Spleen (tissue), 11 donors: ENCODE data around the gene DEUP1. TPM values are rescaled to one million over a fixed set of nuclear protein-coding genes. Genes with fewer than 3 reads are reported as not detected.
"Not testable (repeated sequence)": the region's sequence is repeated elsewhere in the genome, so short reads cannot be mapped to it uniquely, and the experiment has no call there.

Experiments used
- DNase-seq: peaks from one replicate; pipeline ENCODE4 v3.0.0-alpha.2; 2020
- H3K27ac ChIP-seq, 8 donors: fragments of 200-600 bp; sonication (generic) in 7 of 8; 1 replicate in 4 of 8; 2 replicates in 4 of 8; pipeline versions ENCODE4 v1.5.0 to v1.8.0; 2016 to 2021; ENCODE audit warnings: inconsistent platforms in 4 of 8, mild to moderate bottlenecking in 4 of 8, moderate library complexity in 1 of 8
- H3K27me3 ChIP-seq, 7 donors: fragments of 200-600 bp; sonication (generic) in 6 of 7; replicated peaks in 1 of 7; 1 replicate in 4 of 7; 2 replicates in 3 of 7; pipeline versions ENCODE4 v1.5.0 to v1.8.0; 2016 to 2021; ENCODE audit warnings: inconsistent platforms in 3 of 7, mild to moderate bottlenecking in 1 of 7
- H3K36me3 ChIP-seq, 6 donors: fragments of 200-600 bp; sonication (generic) in 5 of 6; 1 replicate in 4 of 6; 2 replicates in 2 of 6; pipeline versions ENCODE4 v1.5.0 to v1.8.0; 2016 to 2021; ENCODE audit warnings: inconsistent platforms in 2 of 6
- H3K4me1 ChIP-seq, 6 donors: fragments of 200-600 bp; sonication (generic) in 5 of 6; 1 replicate in 3 of 6; 2 replicates in 3 of 6; pipeline versions ENCODE4 v1.5.0 to v1.8.0; 2016 to 2021; ENCODE audit warnings: inconsistent platforms in 3 of 6
- H3K4me3 ChIP-seq, 8 donors: fragments of 200-600 bp; sonication (generic) in 7 of 8; 1 replicate in 4 of 8; 2 replicates in 4 of 8; pipeline versions ENCODE4 v1.5.0 to v1.8.0; 2016 to 2021; ENCODE audit warnings: inconsistent platforms in 4 of 8, mild to moderate bottlenecking in 4 of 8, moderate library complexity in 2 of 8
- H3K9me3 ChIP-seq, 8 donors: fragments of 200-600 bp; sonication (generic) in 7 of 8; 1 replicate in 4 of 8; 2 replicates in 4 of 8; pipeline versions ENCODE4 v1.5.0 to v1.8.0; 2016 to 2021; ENCODE audit warnings: inconsistent platforms in 4 of 8
- POLR2A ChIP-seq, 3 donors: fragments of 450-650 bp; IDR thresholded peaks; one replicate each; pipeline ENCODE4 v1.5.1; 2017; ENCODE audit warnings: antibody characterized with exemption in 3 of 3, mild to moderate bottlenecking in 1 of 3
- POLR2AphosphoS5 ChIP-seq, 3 donors: sonication (generic); formaldehyde crosslinking; IDR thresholded peaks; one replicate each; pipeline ENCODE4 v1.5.1; 2017; ENCODE audit warnings: antibody characterized with exemption in 3 of 3
- WGBS, 5 donors: extraction: QIAGEN DNeasy Blood & Tissue Kit in 3 of 5; methylation state at CpG; one replicate each; pipeline versions ENCODE4 v1.1.5 to v1.1.7; 2013 to 2018; 5-methylcytosine and 5-hydroxymethylcytosine counted together
- intact Hi-C: fragments of 100-400 bp; cut with DNase I; formaldehyde crosslinking; loops from one replicate; pipeline ENCODE4 v1.15.0; 2023; ENCODE audit warnings: low total_unique reads
- polyA plus RNA-seq, 3 donors: library from polyadenylated mRNA; stranded (reverse); fragments of 200-250 nt; gene quantifications; one replicate each; pipeline ENCODE4 v1.2.1, GENCODE V29; 2013
- total RNA-seq, 7 donors: library from RNA; depleted of rRNA in 3 of 7; stranded (reverse); fragments of >200 nt in 3 of 7; fragmentation: NEBNext Ultra II Directional in 4 of 7; extraction: Animal tissue kit (Norgen Biotek cat#: 25700) in 4 of 7; gene quantifications; one replicate each; pipeline versions ENCODE4 v1.1.0 to v1.2.1, GENCODE V29; 2016 to 2021
- TF ChIP-seq, protein P1 (sequence below), 11 experiments: fragments of 200-600 bp in 7 of 11; fragments of 450-650 bp in 4 of 11; sonication (generic) in 4 of 11; IDR thresholded peaks in 8 of 11; conservative IDR thresholded peaks in 3 of 11; 1 replicate in 7 of 11; 2 replicates in 4 of 11; pipeline versions ENCODE4 v1.4.0 to v1.8.0; 2016 to 2021; ENCODE audit warnings: antibody characterized with exemption in 11 of 11, inconsistent platforms in 4 of 11, mild to moderate bottlenecking in 1 of 11
- donor health status: healthy with polysubstance abuse.
- donor health status: DM: no; HTN: no; CAD: no; lungs with moderate emphysema.
- donor health status: DM: no; HTN: no; CAD: no.
- donor health status: Bipolar disorder and iron deficiency.
- donor health status: healthy.
- donor health status: DM: no; HTN: no; CAD: no.
- donor health status: DM: yes; HTN: yes; CAD: no.

The DEUP1 gene
- total and polyA plus RNA-seq, 10 donors, result 0.03 TPM; not detected in 9

DNA sequence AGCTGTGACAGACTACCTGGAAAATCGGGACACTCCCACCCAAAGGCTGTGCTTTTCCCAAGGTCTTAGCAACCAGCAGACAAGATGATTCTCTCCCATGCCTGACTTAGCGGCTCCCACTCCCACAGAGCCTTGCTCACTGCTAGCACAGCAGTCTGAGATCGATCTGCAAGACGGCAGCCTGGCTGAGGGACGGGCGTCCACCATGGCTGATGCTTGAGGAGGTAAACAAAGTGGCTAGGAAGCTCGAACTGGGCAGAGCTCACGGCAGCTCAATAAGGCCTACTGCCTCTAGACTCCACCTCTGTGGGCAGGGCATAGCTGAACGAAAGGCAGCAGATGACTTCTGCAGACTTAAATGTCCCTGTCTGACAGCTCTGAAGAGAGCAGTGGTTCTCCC lies 127.7 kb downstream of the DEUP1 start:
- WGBS, 5 donors, result 75 to 92% (median 87%) methylated on average over 8 to 9 of the region's 9 CpGs
- H3K9me3 ChIP-seq, result peaks cover 0 to under 1% (median 0%) of the 10 kb centered on the region in 8 donors
- no peaks in the 10 kb centered on the region for H3K27me3 ChIP-seq
- H3K4me3 ChIP-seq, result no peak overlapping the region
- H3K27ac ChIP-seq, result no peak overlapping the region
- TF ChIP-seq, protein P1, sequence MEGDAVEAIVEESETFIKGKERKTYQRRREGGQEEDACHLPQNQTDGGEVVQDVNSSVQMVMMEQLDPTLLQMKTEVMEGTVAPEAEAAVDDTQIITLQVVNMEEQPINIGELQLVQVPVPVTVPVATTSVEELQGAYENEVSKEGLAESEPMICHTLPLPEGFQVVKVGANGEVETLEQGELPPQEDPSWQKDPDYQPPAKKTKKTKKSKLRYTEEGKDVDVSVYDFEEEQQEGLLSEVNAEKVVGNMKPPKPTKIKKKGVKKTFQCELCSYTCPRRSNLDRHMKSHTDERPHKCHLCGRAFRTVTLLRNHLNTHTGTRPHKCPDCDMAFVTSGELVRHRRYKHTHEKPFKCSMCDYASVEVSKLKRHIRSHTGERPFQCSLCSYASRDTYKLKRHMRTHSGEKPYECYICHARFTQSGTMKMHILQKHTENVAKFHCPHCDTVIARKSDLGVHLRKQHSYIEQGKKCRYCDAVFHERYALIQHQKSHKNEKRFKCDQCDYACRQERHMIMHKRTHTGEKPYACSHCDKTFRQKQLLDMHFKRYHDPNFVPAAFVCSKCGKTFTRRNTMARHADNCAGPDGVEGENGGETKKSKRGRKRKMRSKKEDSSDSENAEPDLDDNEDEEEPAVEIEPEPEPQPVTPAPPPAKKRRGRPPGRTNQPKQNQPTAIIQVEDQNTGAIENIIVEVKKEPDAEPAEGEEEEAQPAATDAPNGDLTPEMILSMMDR (IDR thresholded peaks at IDR 0.05 in 8 of 11, conservative IDR thresholded peaks at IDR 0.05 in 3 of 11), result no peak
- TF ChIP-seq POLR2A (IDR thresholded peaks at IDR 0.05) (no peak), POLR2AphosphoS5 (IDR thresholded peaks at IDR 0.05) (no peak)
- no peak for DNase-seq
- no peaks in the 10 kb centered on the region for H3K4me1 ChIP-seq
- H3K36me3 ChIP-seq, result no peaks in the 10 kb centered on the region
- intact Hi-C loops, result no loop called here

- H3K4me3 ChIP-seq, DNase-seq, H3K27me3 ChIP-seq, intact Hi-C loops, H3K9me3 ChIP-seq, H3K4me1 ChIP-seq, H3K27ac ChIP-seq, H3K36me3 ChIP-seq: not testable (repeated sequence)
- 89 to 95% (median 94%) methylated on average over 4 of the region's 4 CpGs for WGBS, 5 donors
These were observed 133.1 kb downstream of the DEUP1 start for GRCh38 chr11:93463666-93464065.

DNA sequence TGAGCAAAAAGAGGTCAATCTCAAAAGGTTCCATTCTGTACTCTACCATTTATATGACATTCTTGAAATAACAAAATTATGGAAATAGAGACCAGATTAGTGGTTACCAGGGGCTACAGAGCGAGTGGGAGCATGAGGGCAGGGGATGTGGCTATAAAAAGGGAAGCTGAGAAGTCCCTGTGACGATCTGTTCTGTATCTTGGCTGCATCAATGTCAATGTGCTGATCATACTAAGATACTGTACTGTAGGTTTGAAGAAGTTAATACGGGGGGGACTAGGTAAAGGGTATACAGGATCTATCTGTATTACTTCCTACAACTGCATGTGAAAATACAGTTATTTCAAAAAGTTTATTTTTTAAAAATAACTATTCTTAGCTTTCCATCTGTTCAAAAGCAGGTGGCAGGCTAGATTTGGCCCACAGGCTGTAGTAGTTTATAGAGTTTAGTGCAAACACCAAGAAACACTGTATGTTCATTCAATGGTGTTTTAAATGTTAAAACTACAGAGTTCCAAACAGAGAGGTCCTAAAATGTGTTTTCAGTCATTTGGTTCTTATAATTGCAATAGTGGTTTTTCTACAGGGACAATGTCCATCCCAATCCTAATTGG lies 134.5 kb downstream of the DEUP1 start:
- Histone ChIP-seq H3K27me3 (no peaks in the 10 kb centered on the region), H3K36me3 (no peaks in the 10 kb centered on the region), H3K9me3 (peaks cover 0 to 6% (median 0%) of the 10 kb centered on the region in 8 donors), H3K4me3 (no peak overlapping the region), H3K27ac (no peak overlapping the region), H3K4me1 (no peaks in the 10 kb centered on the region)
- intact Hi-C loops, result no loop called here
- no peak for DNase-seq
- 30 to 48% (median 38%) methylated on average over 3 of the region's 3 CpGs for WGBS, 5 donors
- TF ChIP-seq POLR2AphosphoS5 (IDR thresholded peaks at IDR 0.05) (no peak), POLR2A (IDR thresholded peaks at IDR 0.05) (no peak)

GRCh38 chr11:93467054-93467453 lies 136.5 kb downstream of the DEUP1 start:
- Histone ChIP-seq H3K9me3 (peaks cover 0 to 6% (median 0%) of the 10 kb centered on the region in 8 donors), H3K27ac (no peak overlapping the region), H3K4me1 (no peaks in the 10 kb centered on the region), H3K36me3 (no peaks in the 10 kb centered on the region), H3K4me3 (no peak overlapping the region), H3K27me3 (no peaks in the 10 kb centered on the region)
- TF ChIP-seq POLR2AphosphoS5 (IDR thresholded peaks at IDR 0.05) (no peak), POLR2A (IDR thresholded peaks at IDR 0.05) (no peak)
- TF ChIP-seq, protein P1 (IDR thresholded peaks at IDR 0.05 in 8 of 11, conservative IDR thresholded peaks at IDR 0.05 in 3 of 11), result no peak
- no peak for DNase-seq
- intact Hi-C loops, result no loop called here
- WGBS, 5 donors, result 86 to 95% (median 93%) methylated on average over 4 of the region's 4 CpGs

GRCh38 chr11:93468290-93468689 lies 137.7 kb downstream of the DEUP1 start:
- Histone ChIP-seq H3K9me3 (peaks cover 0 to 6% (median 0%) of the 10 kb centered on the region in 8 donors), H3K27ac (no peak overlapping the region), H3K4me1 (no peaks in the 10 kb centered on the region), H3K4me3 (no peak overlapping the region), H3K27me3 (no peaks in the 10 kb centered on the region), H3K36me3 (no peaks in the 10 kb centered on the region)
- no peak for DNase-seq
- TF ChIP-seq, protein P1 (IDR thresholded peaks at IDR 0.05 in 8 of 11, conservative IDR thresholded peaks at IDR 0.05 in 3 of 11), result no peak
- no peak for TF ChIP-seq POLR2AphosphoS5 (IDR thresholded peaks at IDR 0.05)
- TF ChIP-seq POLR2A (IDR thresholded peaks at IDR 0.05), result no peak
- intact Hi-C loops, result no loop called here
- 81 to 89% (median 85%) methylated on average over 5 of the region's 5 CpGs for WGBS, 5 donors
